ENCODE data around the gene CALB2.

CALB2 gene

GRCh38 chr16:71328151-71328550 lies 30.4 kb upstream of the CALB2 start:
- POLR2A ChIA-PET: no interaction called here
- DNase-seq (ENCODE audit: low read depth, low spot score): no peak
- H3K4me3 ChIP-seq (ENCODE audit: low read depth, low read length): no peak overlapping the region
- TF ChIP-seq CTCF (IDR thresholded peaks at IDR 0.05; ENCODE audit: insufficient read depth, low read length, missing control alignments): no peak
- CTCF ChIA-PET: interaction anchor here (1.7 kb wide), 1 partner anchor 18 kb away, joined by 5 read pairs; no protein-coding TSS in a partner anchor

- TF ChIP-seq CTCF (IDR thresholded peaks at IDR 0.05; ENCODE audit: insufficient read depth, low read length, missing control alignments): no peak
- no peak overlapping the region for H3K4me3 ChIP-seq (ENCODE audit: low read depth, low read length)
- no peak for DNase-seq (ENCODE audit: low read depth, low spot score)
- CTCF ChIA-PET: interaction anchor here (1.2 kb wide), 1 partner anchor 26 kb away, joined by 3 read pairs; no protein-coding TSS in a partner anchor
- POLR2A ChIA-PET: no interaction called here
Measured at GRCh38 chr16:71337631-71338030, 20.9 kb upstream of the CALB2 start.

- no peak for DNase-seq (ENCODE audit: low read depth, low spot score)
- ChIA-PET CTCF (interaction anchor here (1.2 kb wide), 1 partner anchor 26 kb away, joined by 3 read pairs; no protein-coding TSS in a partner anchor), POLR2A (no interaction called here)
- H3K4me3 ChIP-seq (ENCODE audit: low read depth, low read length): no peak overlapping the region
- TF ChIP-seq CTCF (IDR thresholded peaks at IDR 0.05; ENCODE audit: insufficient read depth, low read length, missing control alignments): no peak
Measured at GRCh38 chr16:71338193-71338592, 20.3 kb upstream of the CALB2 start.

GRCh38 chr16:71338632-71339031 lies 19.9 kb upstream of the CALB2 start:
- DNase-seq (ENCODE audit: low read depth, low spot score): no peak
- POLR2A ChIA-PET: no interaction called here
- CTCF ChIA-PET: no interaction called here
- TF ChIP-seq CTCF (IDR thresholded peaks at IDR 0.05; ENCODE audit: insufficient read depth, low read length, missing control alignments): no peak
- H3K4me3 ChIP-seq (ENCODE audit: low read depth, low read length): no peak overlapping the region

- no peak for DNase-seq (ENCODE audit: low read depth, low spot score)
- no peak overlapping the region for H3K4me3 ChIP-seq (ENCODE audit: low read depth, low read length)
- CTCF ChIA-PET: no interaction called here
- TF ChIP-seq CTCF (IDR thresholded peaks at IDR 0.05; ENCODE audit: insufficient read depth, low read length, missing control alignments): no peak
- POLR2A ChIA-PET: no interaction called here
Measured at GRCh38 chr16:71339236-71340171, 19.0 kb upstream of the CALB2 start.

- TF ChIP-seq CTCF (IDR thresholded peaks at IDR 0.05; ENCODE audit: insufficient read depth, low read length, missing control alignments): no peak
- CTCF ChIA-PET: no interaction called here
- POLR2A ChIA-PET: no interaction called here
- no peak for DNase-seq (ENCODE audit: low read depth, low spot score)
- no peak overlapping the region for H3K4me3 ChIP-seq (ENCODE audit: low read depth, low read length)
Measured at GRCh38 chr16:71340406-71340805, 18.1 kb upstream of the CALB2 start.
